ENCODE data around the gene NUDT7.

GRCh38 chr16:77736879-77737278 lies 14.6 kb downstream of the NUDT7 start:
- TF ChIP-seq CTCF (conservative IDR thresholded peaks at IDR 0.05 in 1 of 2, IDR thresholded peaks at IDR 0.05 in 1 of 2; ENCODE audit: extremely low read depth in 1 of 2, insufficient read depth in 1 of 2, low read depth in 1 of 2, low read length in 2 of 2) (no peak), EZH2 (IDR thresholded peaks at IDR 0.05; ENCODE audit: borderline replicate concordance, low read length) (no peak)

Data from mammary epithelial cell (primary cell).